Esophagus squamous epithelium (tissue), 5 donors: Measurements from ENCODE around the gene CFAP77. TPM values are rescaled to one million over a fixed set of nuclear protein-coding genes. Genes with fewer than 3 reads are reported as not detected.

Source experiments
- DNase-seq: peaks from one replicate; lab custom pipeline; 2025; lab: John Stamatoyannopoulos, UW
- H3K27ac ChIP-seq, 4 donors: fragments of 200-600 bp; sonication (generic); one replicate each; pipeline ENCODE4 v1.5.1; 2016 to 2019; ENCODE audit warnings: mild to moderate bottlenecking in 1 of 4
- H3K27me3 ChIP-seq, 4 donors: fragments of 200-600 bp; sonication (generic); 1 replicate in 3 of 4; 2 replicates in 1 of 4; pipeline versions ENCODE4 v1.5.1 to v1.6.0; 2017 to 2021; ENCODE audit warnings: antibody characterized with exemption in 1 of 4
- H3K36me3 ChIP-seq, 3 donors: fragments of 200-600 bp; sonication (generic); one replicate each; pipeline ENCODE4 v1.5.1; 2016 to 2019
- H3K4me1 ChIP-seq, 3 donors: fragments of 200-600 bp; sonication (generic); one replicate each; pipeline ENCODE4 v1.5.1; 2017 to 2019
- H3K4me3 ChIP-seq, 4 donors: fragments of 200-600 bp; sonication (generic); 1 replicate in 3 of 4; 2 replicates in 1 of 4; pipeline ENCODE4 v1.5.1; 2016 to 2019; ENCODE audit warnings: mild to moderate bottlenecking in 2 of 4, moderate library complexity in 1 of 4
- H3K9me3 ChIP-seq, 3 donors: fragments of 200-600 bp; sonication (generic); one replicate each; pipeline ENCODE4 v1.5.1; 2016 to 2019
- CTCF ChIP-seq, 6 experiments: fragments of 450-650 bp in 4 of 6; fragments of 200-600 bp in 2 of 6; sonication (generic) in 2 of 6; IDR thresholded peaks; one replicate each; pipeline ENCODE4 v1.5.1; 2016 to 2019; ENCODE audit warnings: antibody characterized with exemption in 6 of 6, mild to moderate bottlenecking in 4 of 6, moderate library complexity in 4 of 6
- POLR2A ChIP-seq, 4 donors: fragments of 450-650 bp; IDR thresholded peaks; one replicate each; pipeline ENCODE4 v1.6.1; 2017; ENCODE audit warnings: antibody characterized with exemption in 4 of 4, mild to moderate bottlenecking in 4 of 4, moderate library complexity in 3 of 4
- WGBS, 2 donors: methylation state at CpG; one replicate each; pipeline ENCODE4 v1.1.5; 2018; 5-methylcytosine and 5-hydroxymethylcytosine counted together
- intact Hi-C: fragments of 100-400 bp; cut with DNase I; formaldehyde crosslinking; loops from one replicate; pipeline ENCODE4 v1.15.0; 2022
- total RNA-seq, 4 donors: library from RNA; depleted of rRNA; stranded (reverse); fragments of >200 nt; gene quantifications; one replicate each; pipeline ENCODE4 v1.1.0, GENCODE V29; 2016
- donor health status: DM: yes; HTN: yes; CAD: no.

CFAP77 gene
- total RNA-seq, 4 donors from 2014 or later, result not detected

- no peaks in the 10 kb centered on the region for H3K9me3 ChIP-seq
- H3K27me3 ChIP-seq, result peaks cover 23 to 74% (median 44%) of the 10 kb centered on the region in 4 donors
- H3K27ac ChIP-seq, result no peak overlapping the region
- peaks cover 0 to 27% (median 13%) of the 10 kb centered on the region in 3 donors for H3K36me3 ChIP-seq
- TF ChIP-seq POLR2A (IDR thresholded peaks at IDR 0.05), result no peak
- TF ChIP-seq CTCF (IDR thresholded peaks at IDR 0.05), result no peak
- WGBS, 2 donors, result 2 to 4% methylated on average over 12 to 13 of the region's 73 CpGs
- intact Hi-C loops, result no loop called here
- DNase-seq, result no peak
- H3K4me1 ChIP-seq, result peaks cover 0 to 36% (median 13%) of the 10 kb centered on the region in 3 donors
- no peak overlapping the region for H3K4me3 ChIP-seq
Observed at GRCh38 chr9:132590318-132591182, 180.5 kb downstream of the CFAP77 start.

DNA sequence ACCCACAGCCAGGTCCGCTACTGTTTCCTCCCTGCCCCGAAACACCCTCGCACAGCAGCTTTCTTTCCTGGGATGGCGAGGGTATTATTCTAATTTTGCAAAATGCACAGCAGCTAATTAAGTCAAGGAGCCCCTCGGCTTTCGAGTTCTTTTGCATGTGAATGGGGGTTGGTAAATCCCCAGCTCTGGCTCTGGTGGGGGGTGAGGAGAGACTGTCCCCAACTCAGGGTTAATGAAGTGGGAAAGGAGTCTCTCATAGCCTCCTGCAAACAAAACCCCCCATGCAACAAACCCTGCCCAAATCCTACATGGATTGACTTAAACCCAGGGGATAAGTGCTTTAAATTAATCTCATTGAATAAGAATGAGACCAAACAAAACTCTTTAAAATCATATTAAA is 181.2 kb downstream of the CFAP77 start:
- TF ChIP-seq CTCF (IDR thresholded peaks at IDR 0.05) (no peak), POLR2A (IDR thresholded peaks at IDR 0.05) (no peak)
- Histone ChIP-seq H3K4me3 (no peak overlapping the region), H3K36me3 (peaks cover 0 to 34% (median 13%) of the 10 kb centered on the region in 3 donors), H3K27ac (no peak overlapping the region), H3K9me3 (no peaks in the 10 kb centered on the region), H3K4me1 (peaks cover 0 to 36% (median 13%) of the 10 kb centered on the region in 3 donors), H3K27me3 (peaks cover 23 to 67% (median 37%) of the 10 kb centered on the region in 4 donors)
- WGBS, 2 donors, result 35 to 38% methylated on average over 5 of the region's 6 CpGs
- intact Hi-C loops, result no loop called here
- DNase-seq, result no peak

GRCh38 chr9:132591751-132592314 is 181.8 kb downstream of the CFAP77 start:
- no peak overlapping the region for H3K4me3 ChIP-seq
- 62 to 63% methylated on average over 6 to 9 of the region's 9 CpGs for WGBS, 2 donors
- intact Hi-C loops, result no loop called here
- no peaks in the 10 kb centered on the region for H3K9me3 ChIP-seq
- TF ChIP-seq CTCF (IDR thresholded peaks at IDR 0.05) (no peak), POLR2A (IDR thresholded peaks at IDR 0.05) (no peak)
- peaks cover 0 to 31% (median 13%) of the 10 kb centered on the region in 3 donors for H3K4me1 ChIP-seq
- no peak for DNase-seq
- peaks cover 0 to 39% (median 13%) of the 10 kb centered on the region in 3 donors for H3K36me3 ChIP-seq
- no peak overlapping the region for H3K27ac ChIP-seq
- peaks cover 23 to 61% (median 31%) of the 10 kb centered on the region in 4 donors for H3K27me3 ChIP-seq

DNA sequence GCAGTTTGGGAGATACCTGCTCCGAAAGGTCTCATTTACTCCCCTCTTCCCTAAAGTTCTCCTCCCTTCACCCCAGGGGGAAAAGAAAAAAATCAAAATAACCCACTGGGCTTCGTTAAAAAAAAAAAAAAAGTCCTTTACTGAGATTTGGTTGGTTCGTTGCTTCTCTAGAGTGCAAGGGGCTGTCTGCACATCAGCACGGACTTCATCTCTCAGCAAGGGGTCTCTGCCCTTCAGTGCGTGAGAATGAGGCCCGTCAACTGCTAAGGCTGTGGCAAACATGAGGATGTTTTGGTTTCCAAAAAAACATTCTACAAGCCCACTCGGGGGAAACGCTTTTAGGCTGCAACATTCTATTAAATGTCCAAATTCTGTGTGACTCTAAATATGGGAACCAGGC is 182.4 kb downstream of the CFAP77 start:
- no peak overlapping the region for H3K4me3 ChIP-seq
- intact Hi-C loops, result no loop called here
- no peaks in the 10 kb centered on the region for H3K9me3 ChIP-seq
- no peak for DNase-seq
- WGBS, 2 donors, result 76 to 79% methylated on average over 7 to 8 of the region's 8 CpGs
- peaks cover 0 to 46% (median 13%) of the 10 kb centered on the region in 3 donors for H3K36me3 ChIP-seq
- H3K27me3 ChIP-seq, result peaks cover 18 to 55% (median 25%) of the 10 kb centered on the region in 4 donors
- H3K27ac ChIP-seq, result no peak overlapping the region
- peaks cover 0 to 25% (median 13%) of the 10 kb centered on the region in 3 donors for H3K4me1 ChIP-seq
- TF ChIP-seq POLR2A (IDR thresholded peaks at IDR 0.05) (no peak), CTCF (IDR thresholded peaks at IDR 0.05) (no peak)

- TF ChIP-seq POLR2A (IDR thresholded peaks at IDR 0.05) (no peak), CTCF (IDR thresholded peaks at IDR 0.05) (no peak)
- WGBS, 2 donors, result 97% methylated on average over 10 to 12 of the region's 13 CpGs
- no peak for DNase-seq
- Histone ChIP-seq H3K9me3 (no peaks in the 10 kb centered on the region), H3K4me1 (peaks cover 0 to 15% (median 13%) of the 10 kb centered on the region in 3 donors), H3K4me3 (no peak overlapping the region), H3K36me3 (peaks cover 0 to 65% (median 13%) of the 10 kb centered on the region in 3 donors), H3K27me3 (peaks cover 5 to 35% (median 8%) of the 10 kb centered on the region in 4 donors), H3K27ac (no peak overlapping the region)
- intact Hi-C loops, result no loop called here
Observed at GRCh38 chr9:132594412-132594811, 184.4 kb downstream of the CFAP77 start.
